WTC11 (cell line): ENCODE measurements around the gene COPB1. TPM values are rescaled to one million over a fixed set of nuclear protein-coding genes. Genes with fewer than 3 reads are reported as not detected.

ENCODE experiments used
- ATAC-seq: fragments of 200-7000 bp; cut with Tn5 transposase; 2 replicates; pipeline ENCODE4 v1.10.0; 2021; ENCODE audit warnings: mild to moderate bottlenecking, moderate library complexity
- CTCF ChIA-PET: fragments of 300-600 bp; sonication (Branson Sonifier 250); formaldehyde crosslinking; loops from one replicate; lab custom pipeline; 2021; ENCODE audit warnings: antibody characterized with exemption; lab: Charles Lee
- POLR2A ChIA-PET: fragments of 350-600 bp; sonication (Branson Sonifier 250); formaldehyde crosslinking; loops from one replicate; lab custom pipeline; 2021; ENCODE audit warnings: antibody characterized with exemption; lab: Charles Lee
- DNase-seq: peaks from one replicate; pipeline ENCODE4 v3.0.0; 2021; ENCODE audit warnings: low spot score
- H3K27ac Mint-ChIP-seq: 2 replicates; pipeline ENCODE4 v1.8.0; 2021; ENCODE audit warnings: mixed read lengths
- H3K27me3 Mint-ChIP-seq: 2 replicates; pipeline ENCODE4 v1.8.0; 2021; ENCODE audit warnings: low read depth, mild to moderate bottlenecking, moderate library complexity, mixed read lengths
- H3K36me3 Mint-ChIP-seq: 2 replicates; pipeline ENCODE4 v1.8.0; 2021; ENCODE audit warnings: mixed read lengths
- H3K4me1 Mint-ChIP-seq: 2 replicates; pipeline ENCODE4 v1.8.0; 2022; ENCODE audit warnings: mixed read lengths
- H3K4me3 Mint-ChIP-seq: 2 replicates; pipeline ENCODE4 v1.8.0; 2021; ENCODE audit warnings: mild to moderate bottlenecking, moderate library complexity, mixed read lengths
- H3K9me3 Mint-ChIP-seq: 2 replicates; pipeline ENCODE4 v1.8.0; 2021; ENCODE audit warnings: mixed read lengths
- ATF1 ChIP-seq: sonication (generic); formaldehyde crosslinking; IDR thresholded peaks from 2 replicates; pipeline ENCODE4 v1.8.1; 2023; ENCODE audit warnings: mild to moderate bottlenecking, moderate library complexity, missing genetic modification reagents
- CREB1 ChIP-seq: sonication (generic); formaldehyde crosslinking; IDR thresholded peaks from 2 replicates; pipeline ENCODE4 v1.8.0; 2023; ENCODE audit warnings: mild to moderate bottlenecking, missing genetic modification reagents
- ELF4 ChIP-seq: sonication (generic); formaldehyde crosslinking; IDR thresholded peaks from 2 replicates; pipeline ENCODE4 v1.8.1; 2022; ENCODE audit warnings: low read depth, mild to moderate bottlenecking, moderate library complexity, missing genetic modification reagents
- MXD4 ChIP-seq: fragments of 250-450 bp; sonication (Bioruptor Pico); IDR thresholded peaks from 2 replicates; pipeline ENCODE4 v1.8.0; 2021; ENCODE audit warnings: mild to moderate bottlenecking, moderate library complexity, borderline replicate concordance
- NR2C2 ChIP-seq: sonication (generic); formaldehyde crosslinking; IDR thresholded peaks from 2 replicates; pipeline ENCODE4 v1.8.0; 2022; ENCODE audit warnings: mild to moderate bottlenecking, missing genetic modification reagents
- SP1 ChIP-seq: sonication (generic); formaldehyde crosslinking; conservative IDR thresholded peaks from 2 replicates; pipeline ENCODE4 v1.8.1; 2022; ENCODE audit warnings: missing genetic modification reagents
- TCF7 ChIP-seq: sonication (generic); formaldehyde crosslinking; IDR thresholded peaks from 2 replicates; pipeline ENCODE4 v1.8.0; 2022; ENCODE audit warnings: mild to moderate bottlenecking, low read depth, missing genetic modification reagents, moderate library complexity
- ZNF138 ChIP-seq: sonication (generic); formaldehyde crosslinking; conservative IDR thresholded peaks from 2 replicates; pipeline ENCODE4 v1.8.1; 2022; ENCODE audit warnings: mild to moderate bottlenecking, moderate library complexity, missing genetic modification reagents
- ZNF232 ChIP-seq: sonication (generic); formaldehyde crosslinking; IDR thresholded peaks from 2 replicates; pipeline ENCODE4 v1.8.0; 2022; ENCODE audit warnings: mild to moderate bottlenecking, missing genetic modification reagents
- ZNF263 ChIP-seq: sonication (generic); formaldehyde crosslinking; IDR thresholded peaks from 2 replicates; pipeline ENCODE4 v1.8.1; 2022; ENCODE audit warnings: low read depth, mild to moderate bottlenecking, moderate library complexity, missing genetic modification reagents
- ZNF317 ChIP-seq: sonication (generic); formaldehyde crosslinking; IDR thresholded peaks from 2 replicates; pipeline ENCODE4 v1.8.1; 2023; ENCODE audit warnings: low read depth, mild to moderate bottlenecking, moderate library complexity, missing genetic modification reagents, borderline replicate concordance
- total RNA-seq: library from RNA; stranded (reverse); gene quantifications from 3 replicates; pipeline ENCODE4 v1.2.3, GENCODE V29; 2021
- TF ChIP-seq, protein P1 (sequence below): sonication (generic); formaldehyde crosslinking; conservative IDR thresholded peaks from 2 replicates; pipeline ENCODE4 v1.8.1; 2023; ENCODE audit warnings: mild to moderate bottlenecking, low read depth, missing genetic modification reagents, moderate library complexity
- TF ChIP-seq, protein P2 (sequence below): fragments of 200-600 bp; IDR thresholded peaks from 2 replicates; pipeline ENCODE4 v1.8.0; 2022; ENCODE audit warnings: antibody characterized with exemption
- TF ChIP-seq, protein P3 (sequence below): fragments of 250-450 bp; sonication (Bioruptor Pico); IDR thresholded peaks from 2 replicates; pipeline ENCODE4 v1.9.0; 2021; ENCODE audit warnings: mild to moderate bottlenecking
- TF ChIP-seq, protein P4 (sequence below): fragments of 250-450 bp; sonication (Bioruptor Pico); IDR thresholded peaks from 2 replicates; pipeline ENCODE4 v1.9.0; 2021; ENCODE audit warnings: moderate library complexity, mild to moderate bottlenecking, inconsistent platforms, borderline replicate concordance
- TF ChIP-seq, protein P5 (sequence below): fragments of 250-450 bp; sonication (Bioruptor Pico); IDR thresholded peaks from 2 replicates; pipeline ENCODE4 v1.9.0; 2021; ENCODE audit warnings: mild to moderate bottlenecking, borderline replicate concordance
- TF ChIP-seq, protein P6 (sequence below): sonication (generic); formaldehyde crosslinking; IDR thresholded peaks from 2 replicates; pipeline ENCODE4 v1.8.1; 2022; ENCODE audit warnings: mild to moderate bottlenecking, missing genetic modification reagents, moderate library complexity, borderline replicate concordance

COPB1 gene
- total RNA-seq, 1 experiment from 2014 or later: 76.3 TPM

DNA sequence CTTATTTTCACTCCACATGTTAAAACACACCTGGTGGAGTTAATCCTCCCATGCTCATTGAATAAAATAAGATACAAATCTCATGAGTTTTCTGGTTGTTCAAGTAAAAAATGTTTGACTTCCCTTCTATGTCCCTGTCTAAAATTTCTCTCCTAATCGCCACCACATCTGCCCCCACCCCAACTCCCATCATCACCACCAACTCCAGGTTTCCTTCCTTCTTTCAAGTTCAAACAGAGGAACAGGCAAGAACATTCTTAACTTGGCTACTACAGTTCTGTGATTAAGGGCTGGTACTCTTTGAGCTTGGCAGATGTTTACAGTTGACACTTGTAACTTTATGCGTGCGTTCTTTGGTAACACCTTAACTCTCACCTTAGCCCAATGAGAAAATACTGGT lies 29.7 kb upstream of the COPB1 start (continued):
- TF ChIP-seq, protein P1, sequence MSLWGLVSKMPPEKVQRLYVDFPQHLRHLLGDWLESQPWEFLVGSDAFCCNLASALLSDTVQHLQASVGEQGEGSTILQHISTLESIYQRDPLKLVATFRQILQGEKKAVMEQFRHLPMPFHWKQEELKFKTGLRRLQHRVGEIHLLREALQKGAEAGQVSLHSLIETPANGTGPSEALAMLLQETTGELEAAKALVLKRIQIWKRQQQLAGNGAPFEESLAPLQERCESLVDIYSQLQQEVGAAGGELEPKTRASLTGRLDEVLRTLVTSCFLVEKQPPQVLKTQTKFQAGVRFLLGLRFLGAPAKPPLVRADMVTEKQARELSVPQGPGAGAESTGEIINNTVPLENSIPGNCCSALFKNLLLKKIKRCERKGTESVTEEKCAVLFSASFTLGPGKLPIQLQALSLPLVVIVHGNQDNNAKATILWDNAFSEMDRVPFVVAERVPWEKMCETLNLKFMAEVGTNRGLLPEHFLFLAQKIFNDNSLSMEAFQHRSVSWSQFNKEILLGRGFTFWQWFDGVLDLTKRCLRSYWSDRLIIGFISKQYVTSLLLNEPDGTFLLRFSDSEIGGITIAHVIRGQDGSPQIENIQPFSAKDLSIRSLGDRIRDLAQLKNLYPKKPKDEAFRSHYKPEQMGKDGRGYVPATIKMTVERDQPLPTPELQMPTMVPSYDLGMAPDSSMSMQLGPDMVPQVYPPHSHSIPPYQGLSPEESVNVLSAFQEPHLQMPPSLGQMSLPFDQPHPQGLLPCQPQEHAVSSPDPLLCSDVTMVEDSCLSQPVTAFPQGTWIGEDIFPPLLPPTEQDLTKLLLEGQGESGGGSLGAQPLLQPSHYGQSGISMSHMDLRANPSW (CRISPR knock-in tag): no peak
- TF ChIP-seq, protein P2, sequence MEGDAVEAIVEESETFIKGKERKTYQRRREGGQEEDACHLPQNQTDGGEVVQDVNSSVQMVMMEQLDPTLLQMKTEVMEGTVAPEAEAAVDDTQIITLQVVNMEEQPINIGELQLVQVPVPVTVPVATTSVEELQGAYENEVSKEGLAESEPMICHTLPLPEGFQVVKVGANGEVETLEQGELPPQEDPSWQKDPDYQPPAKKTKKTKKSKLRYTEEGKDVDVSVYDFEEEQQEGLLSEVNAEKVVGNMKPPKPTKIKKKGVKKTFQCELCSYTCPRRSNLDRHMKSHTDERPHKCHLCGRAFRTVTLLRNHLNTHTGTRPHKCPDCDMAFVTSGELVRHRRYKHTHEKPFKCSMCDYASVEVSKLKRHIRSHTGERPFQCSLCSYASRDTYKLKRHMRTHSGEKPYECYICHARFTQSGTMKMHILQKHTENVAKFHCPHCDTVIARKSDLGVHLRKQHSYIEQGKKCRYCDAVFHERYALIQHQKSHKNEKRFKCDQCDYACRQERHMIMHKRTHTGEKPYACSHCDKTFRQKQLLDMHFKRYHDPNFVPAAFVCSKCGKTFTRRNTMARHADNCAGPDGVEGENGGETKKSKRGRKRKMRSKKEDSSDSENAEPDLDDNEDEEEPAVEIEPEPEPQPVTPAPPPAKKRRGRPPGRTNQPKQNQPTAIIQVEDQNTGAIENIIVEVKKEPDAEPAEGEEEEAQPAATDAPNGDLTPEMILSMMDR: no peak
- TF ChIP-seq ZNF232 (CRISPR knock-in tag) (no peak), CREB1 (CRISPR knock-in tag) (no peak), MXD4 (no peak), ATF1 (CRISPR knock-in tag) (no peak)

DNA sequence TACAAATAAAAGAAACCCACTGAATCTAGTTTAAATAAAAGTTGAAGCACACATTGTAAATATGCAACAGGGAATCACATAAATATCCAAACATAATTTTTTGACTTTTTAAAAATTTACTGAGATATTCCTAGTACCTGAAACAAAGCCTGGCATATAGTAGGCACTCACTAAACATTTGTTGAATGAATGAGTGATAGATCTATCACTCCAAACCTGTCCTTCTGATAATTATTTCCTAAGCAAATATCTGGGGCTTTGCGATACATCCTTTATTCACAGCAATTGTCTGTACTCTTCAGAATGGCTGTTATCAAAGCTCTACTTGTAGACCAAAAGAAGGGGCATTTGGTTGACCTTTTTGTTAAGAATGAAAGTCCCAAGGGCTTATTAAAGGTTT lies 23.2 kb upstream of the COPB1 start:
- Mint-ChIP-seq H3K4me3 (no peak overlapping the region), H3K9me3 (no peaks in the 10 kb centered on the region), H3K27me3 (no peaks in the 10 kb centered on the region), H3K4me1 (peaks cover 11% of the 10 kb centered on the region), H3K36me3 (peaks cover 7% of the 10 kb centered on the region), H3K27ac (no peak overlapping the region)
- ChIA-PET CTCF (interaction anchor here (1.6 kb wide), 1 partner anchor 385 kb away, joined by 7 read pairs; no protein-coding TSS in a partner anchor), POLR2A (no interaction called here)
- ATAC-seq (no peak), DNase-seq (no peak)
- TF ChIP-seq TCF7 (CRISPR knock-in tag) (no peak), ZNF263 (CRISPR knock-in tag) (no peak)
- TF ChIP-seq, protein P3, sequence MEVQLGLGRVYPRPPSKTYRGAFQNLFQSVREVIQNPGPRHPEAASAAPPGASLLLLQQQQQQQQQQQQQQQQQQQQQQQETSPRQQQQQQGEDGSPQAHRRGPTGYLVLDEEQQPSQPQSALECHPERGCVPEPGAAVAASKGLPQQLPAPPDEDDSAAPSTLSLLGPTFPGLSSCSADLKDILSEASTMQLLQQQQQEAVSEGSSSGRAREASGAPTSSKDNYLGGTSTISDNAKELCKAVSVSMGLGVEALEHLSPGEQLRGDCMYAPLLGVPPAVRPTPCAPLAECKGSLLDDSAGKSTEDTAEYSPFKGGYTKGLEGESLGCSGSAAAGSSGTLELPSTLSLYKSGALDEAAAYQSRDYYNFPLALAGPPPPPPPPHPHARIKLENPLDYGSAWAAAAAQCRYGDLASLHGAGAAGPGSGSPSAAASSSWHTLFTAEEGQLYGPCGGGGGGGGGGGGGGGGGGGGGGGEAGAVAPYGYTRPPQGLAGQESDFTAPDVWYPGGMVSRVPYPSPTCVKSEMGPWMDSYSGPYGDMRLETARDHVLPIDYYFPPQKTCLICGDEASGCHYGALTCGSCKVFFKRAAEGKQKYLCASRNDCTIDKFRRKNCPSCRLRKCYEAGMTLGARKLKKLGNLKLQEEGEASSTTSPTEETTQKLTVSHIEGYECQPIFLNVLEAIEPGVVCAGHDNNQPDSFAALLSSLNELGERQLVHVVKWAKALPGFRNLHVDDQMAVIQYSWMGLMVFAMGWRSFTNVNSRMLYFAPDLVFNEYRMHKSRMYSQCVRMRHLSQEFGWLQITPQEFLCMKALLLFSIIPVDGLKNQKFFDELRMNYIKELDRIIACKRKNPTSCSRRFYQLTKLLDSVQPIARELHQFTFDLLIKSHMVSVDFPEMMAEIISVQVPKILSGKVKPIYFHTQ: no peak

DNA sequence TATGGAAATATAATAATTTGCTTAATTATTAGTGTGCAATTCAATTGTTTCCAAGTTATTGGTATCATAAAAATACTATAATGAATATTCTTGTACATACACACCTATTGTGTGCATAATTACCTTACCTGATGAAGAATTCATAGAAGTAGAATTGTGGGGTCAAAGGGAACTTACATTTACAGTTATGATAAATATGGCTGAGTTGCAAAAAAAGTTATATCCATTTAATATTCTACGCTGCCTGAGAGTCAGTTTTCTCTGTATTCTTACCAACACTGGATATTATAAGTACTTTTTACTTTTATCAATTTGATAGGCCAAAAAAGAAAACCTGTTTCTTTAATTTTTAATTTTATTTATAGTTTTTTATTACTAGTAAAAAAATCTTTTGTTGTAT lies 22.6 kb upstream of the COPB1 start:
- Mint-ChIP-seq H3K4me3 (no peak overlapping the region), H3K27ac (no peak overlapping the region), H3K9me3 (no peaks in the 10 kb centered on the region), H3K4me1 (peaks cover 11% of the 10 kb centered on the region), H3K36me3 (peaks cover 12% of the 10 kb centered on the region), H3K27me3 (no peaks in the 10 kb centered on the region)
- no peak for ATAC-seq
- POLR2A ChIA-PET: no interaction called here
- CTCF ChIA-PET: no interaction called here
- DNase-seq: no peak
- TF ChIP-seq ELF4 (no peak), SP1 (CRISPR knock-in tag) (no peak), ZNF138 (CRISPR knock-in tag) (no peak), ZNF317 (no peak), NR2C2 (CRISPR knock-in tag) (no peak)
- TF ChIP-seq, protein P4, sequence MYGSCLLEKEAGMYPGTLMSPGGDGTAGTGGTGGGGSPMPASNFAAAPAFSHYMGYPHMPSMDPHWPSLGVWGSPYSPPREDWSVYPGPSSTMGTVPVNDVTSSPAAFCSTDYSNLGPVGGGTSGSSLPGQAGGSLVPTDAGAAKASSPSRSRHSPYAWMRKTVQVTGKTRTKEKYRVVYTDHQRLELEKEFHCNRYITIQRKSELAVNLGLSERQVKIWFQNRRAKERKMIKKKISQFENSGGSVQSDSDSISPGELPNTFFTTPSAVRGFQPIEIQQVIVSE: no peak
- TF ChIP-seq, protein P5, sequence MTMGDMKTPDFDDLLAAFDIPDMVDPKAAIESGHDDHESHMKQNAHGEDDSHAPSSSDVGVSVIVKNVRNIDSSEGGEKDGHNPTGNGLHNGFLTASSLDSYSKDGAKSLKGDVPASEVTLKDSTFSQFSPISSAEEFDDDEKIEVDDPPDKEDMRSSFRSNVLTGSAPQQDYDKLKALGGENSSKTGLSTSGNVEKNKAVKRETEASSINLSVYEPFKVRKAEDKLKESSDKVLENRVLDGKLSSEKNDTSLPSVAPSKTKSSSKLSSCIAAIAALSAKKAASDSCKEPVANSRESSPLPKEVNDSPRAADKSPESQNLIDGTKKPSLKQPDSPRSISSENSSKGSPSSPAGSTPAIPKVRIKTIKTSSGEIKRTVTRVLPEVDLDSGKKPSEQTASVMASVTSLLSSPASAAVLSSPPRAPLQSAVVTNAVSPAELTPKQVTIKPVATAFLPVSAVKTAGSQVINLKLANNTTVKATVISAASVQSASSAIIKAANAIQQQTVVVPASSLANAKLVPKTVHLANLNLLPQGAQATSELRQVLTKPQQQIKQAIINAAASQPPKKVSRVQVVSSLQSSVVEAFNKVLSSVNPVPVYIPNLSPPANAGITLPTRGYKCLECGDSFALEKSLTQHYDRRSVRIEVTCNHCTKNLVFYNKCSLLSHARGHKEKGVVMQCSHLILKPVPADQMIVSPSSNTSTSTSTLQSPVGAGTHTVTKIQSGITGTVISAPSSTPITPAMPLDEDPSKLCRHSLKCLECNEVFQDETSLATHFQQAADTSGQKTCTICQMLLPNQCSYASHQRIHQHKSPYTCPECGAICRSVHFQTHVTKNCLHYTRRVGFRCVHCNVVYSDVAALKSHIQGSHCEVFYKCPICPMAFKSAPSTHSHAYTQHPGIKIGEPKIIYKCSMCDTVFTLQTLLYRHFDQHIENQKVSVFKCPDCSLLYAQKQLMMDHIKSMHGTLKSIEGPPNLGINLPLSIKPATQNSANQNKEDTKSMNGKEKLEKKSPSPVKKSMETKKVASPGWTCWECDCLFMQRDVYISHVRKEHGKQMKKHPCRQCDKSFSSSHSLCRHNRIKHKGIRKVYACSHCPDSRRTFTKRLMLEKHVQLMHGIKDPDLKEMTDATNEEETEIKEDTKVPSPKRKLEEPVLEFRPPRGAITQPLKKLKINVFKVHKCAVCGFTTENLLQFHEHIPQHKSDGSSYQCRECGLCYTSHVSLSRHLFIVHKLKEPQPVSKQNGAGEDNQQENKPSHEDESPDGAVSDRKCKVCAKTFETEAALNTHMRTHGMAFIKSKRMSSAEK (CRISPR knock-in tag): no peak
- TF ChIP-seq, protein P6, sequence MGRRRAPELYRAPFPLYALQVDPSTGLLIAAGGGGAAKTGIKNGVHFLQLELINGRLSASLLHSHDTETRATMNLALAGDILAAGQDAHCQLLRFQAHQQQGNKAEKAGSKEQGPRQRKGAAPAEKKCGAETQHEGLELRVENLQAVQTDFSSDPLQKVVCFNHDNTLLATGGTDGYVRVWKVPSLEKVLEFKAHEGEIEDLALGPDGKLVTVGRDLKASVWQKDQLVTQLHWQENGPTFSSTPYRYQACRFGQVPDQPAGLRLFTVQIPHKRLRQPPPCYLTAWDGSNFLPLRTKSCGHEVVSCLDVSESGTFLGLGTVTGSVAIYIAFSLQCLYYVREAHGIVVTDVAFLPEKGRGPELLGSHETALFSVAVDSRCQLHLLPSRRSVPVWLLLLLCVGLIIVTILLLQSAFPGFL: no peak
